OCI-LY1 (cell line): ENCODE results near the gene DIPK1B.

Experiments
- EZH2 ChIP-seq: fragments of 200-600 bp; sonication (generic), shearing (Covaris generic); IDR thresholded peaks from 2 replicates; pipeline ENCODE4 v1.8.0; 2017; ENCODE audit warnings: borderline replicate concordance, mixed run types, mild to moderate bottlenecking, antibody characterized with exemption, low read length, moderate library complexity, mixed read lengths
- TF ChIP-seq, protein P1 (sequence below): fragments of 200-600 bp; sonication (generic), shearing (Covaris generic); IDR thresholded peaks from 2 replicates; pipeline ENCODE4 v1.5.1; 2017; ENCODE audit warnings: mild to moderate bottlenecking, antibody characterized with exemption, low read length, moderate library complexity, mixed read lengths

DNA sequence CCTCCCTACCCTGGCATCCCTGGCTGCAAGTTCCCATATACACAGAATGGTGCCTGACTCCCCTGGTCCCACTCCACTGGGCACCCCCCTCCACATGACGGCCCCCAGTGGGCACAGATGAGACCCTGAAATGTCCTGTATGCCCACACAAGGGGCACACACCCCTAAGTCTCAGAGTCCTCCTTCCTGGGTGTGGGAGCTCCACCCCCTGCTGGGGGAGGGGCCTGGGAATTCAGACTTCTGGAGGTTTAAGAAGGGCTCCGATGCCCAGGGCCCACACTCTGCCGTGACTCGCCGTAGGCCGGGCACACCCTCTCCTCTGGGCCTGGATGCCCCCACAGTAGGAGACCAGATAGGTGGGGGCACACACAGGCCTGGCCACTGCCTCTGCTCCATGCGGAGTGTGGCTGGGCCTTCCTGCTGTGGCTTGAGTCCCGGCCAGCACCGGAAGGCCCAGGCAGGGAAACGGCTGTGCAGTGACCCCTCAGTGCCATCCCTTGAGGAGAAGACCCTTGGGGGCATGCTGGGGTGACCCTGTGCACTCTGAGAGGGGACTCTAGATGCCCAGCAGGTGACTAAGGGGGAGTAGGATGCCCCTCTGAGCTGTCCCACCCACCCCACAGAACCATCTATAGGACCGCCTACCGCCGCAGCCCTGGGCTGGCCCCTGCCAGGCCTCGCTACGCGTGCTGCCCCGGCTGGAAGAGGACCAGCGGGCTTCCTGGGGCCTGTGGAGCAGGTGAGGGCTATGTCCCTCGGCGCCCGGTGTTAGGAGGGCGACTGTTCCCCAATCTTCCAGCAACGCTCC lies 43.2 kb upstream of the DIPK1B start:
- TF ChIP-seq EZH2 = no peak
- TF ChIP-seq, protein P1, sequence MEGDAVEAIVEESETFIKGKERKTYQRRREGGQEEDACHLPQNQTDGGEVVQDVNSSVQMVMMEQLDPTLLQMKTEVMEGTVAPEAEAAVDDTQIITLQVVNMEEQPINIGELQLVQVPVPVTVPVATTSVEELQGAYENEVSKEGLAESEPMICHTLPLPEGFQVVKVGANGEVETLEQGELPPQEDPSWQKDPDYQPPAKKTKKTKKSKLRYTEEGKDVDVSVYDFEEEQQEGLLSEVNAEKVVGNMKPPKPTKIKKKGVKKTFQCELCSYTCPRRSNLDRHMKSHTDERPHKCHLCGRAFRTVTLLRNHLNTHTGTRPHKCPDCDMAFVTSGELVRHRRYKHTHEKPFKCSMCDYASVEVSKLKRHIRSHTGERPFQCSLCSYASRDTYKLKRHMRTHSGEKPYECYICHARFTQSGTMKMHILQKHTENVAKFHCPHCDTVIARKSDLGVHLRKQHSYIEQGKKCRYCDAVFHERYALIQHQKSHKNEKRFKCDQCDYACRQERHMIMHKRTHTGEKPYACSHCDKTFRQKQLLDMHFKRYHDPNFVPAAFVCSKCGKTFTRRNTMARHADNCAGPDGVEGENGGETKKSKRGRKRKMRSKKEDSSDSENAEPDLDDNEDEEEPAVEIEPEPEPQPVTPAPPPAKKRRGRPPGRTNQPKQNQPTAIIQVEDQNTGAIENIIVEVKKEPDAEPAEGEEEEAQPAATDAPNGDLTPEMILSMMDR = no peak
